Anterior cingulate cortex (tissue), 58 donors: ENCODE measurements around the gene DGCR8.

Experiments used
- DNase-seq, 58 donors: peaks; one replicate each; lab custom pipeline; 2025; lab: John Stamatoyannopoulos, UW

Gene DGCR8

DNA sequence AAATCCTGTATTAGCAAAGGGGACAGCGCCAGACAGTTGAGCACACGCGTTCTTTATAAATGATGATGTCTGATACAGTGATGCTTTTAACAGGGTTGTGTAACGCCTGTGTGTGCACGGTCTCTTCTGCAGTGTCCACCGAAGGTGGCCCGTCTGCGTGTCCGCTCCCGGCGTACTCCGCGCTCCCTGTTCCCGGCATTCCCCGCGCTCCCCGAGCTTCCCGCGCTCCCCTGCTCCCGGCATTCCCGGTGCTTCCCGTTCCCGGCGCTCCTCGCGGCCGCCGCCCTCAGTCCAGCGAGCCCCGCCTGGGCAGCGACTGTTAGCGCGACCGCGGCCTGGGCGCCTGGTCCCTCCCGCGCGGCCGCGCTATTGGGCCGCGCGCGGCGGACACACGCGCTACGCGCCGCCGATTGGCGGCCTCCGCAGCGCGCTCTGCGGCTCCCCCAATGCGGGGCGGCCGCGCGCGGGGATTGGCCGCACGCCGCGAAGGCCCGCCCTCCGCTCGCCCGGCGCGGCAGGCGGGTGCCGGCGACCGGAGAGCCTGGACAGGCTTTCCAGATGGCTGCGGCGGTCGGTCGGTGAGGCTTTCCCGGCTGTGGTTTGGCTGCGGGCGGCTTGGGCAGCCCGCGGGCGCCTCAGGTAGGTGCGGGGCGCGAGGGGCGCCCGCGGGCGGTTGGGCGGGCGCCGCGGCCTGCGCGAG, at the start of gene DGCR8:
Gene DGCR8 (plus strand): TSS at position 497 of the 700 bp plus-strand sequence. CDS start 5,723 bp downstream, outside the sequence.
- peak; percentile 39 to 96 (median 92) for DNase-seq

- no peak for DNase-seq
Measured at GRCh38 chr22:20031732-20032406, 48.2 kb upstream of the DGCR8 start.

DNA sequence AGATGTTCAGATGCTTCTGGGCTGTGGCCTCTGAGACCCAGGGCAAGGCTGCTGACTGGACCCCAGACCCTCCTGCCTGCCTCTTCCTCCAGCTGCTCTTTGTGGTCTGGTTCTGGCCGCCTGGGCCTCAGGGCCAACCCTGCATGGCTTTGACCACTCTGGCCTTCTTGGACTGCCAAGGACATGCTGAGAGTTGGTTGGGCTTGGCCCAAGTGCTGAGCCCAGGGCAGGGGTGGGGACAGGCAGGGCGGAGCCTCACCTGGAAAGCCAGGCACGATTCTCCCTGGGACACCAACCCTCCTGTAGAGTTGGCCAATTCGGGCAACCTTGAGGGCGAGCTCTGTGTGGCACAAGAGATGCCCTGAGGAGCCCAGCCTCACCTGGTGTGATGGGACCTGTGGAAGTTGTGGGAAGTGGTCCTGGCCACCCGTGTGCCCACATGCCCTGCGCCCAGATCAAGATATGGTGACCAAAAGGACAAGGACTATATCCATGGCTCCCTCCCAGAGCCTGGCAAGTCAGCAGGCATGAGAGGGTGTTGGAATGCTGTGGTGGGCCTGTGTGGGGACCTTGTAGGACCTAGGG, 47.5 kb upstream of the DGCR8 start:
- no peak for DNase-seq

DNA sequence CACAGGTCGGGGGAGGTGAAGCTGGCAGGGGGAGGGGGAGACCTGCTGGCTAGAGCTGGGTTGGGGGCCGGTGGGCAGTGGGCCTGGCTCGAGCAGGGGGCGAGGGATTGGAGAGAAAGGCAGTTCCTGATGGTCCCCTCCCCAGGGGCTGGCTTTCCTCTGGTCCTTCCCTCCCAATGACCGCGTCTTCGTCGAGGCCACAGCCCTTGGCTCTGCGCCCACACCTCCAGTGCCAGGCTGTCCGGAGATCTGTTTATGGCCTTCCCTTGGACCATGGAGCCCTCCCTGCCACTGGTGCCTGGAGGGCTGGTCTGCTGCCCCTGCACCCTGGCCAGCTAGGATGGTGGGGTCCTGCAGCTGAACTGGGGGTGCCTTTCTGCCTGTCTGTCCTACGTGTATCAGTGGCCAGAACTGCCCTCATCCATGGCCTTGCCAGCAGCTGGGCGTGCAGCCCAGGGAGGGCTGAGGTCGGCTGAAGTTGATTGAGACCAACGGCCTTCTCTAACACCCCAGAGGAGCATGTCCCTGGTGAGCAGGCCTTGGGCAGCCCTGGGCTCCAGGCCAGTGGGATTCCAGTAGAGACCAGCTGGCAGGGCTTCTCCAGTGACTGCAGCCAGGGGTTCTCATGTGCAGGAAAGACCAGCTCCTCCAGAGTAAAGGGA, 46.9 kb upstream of the DGCR8 start:
- peak in 46 of 58 donors; percentile 13 to 76 (median 50) for DNase-seq

GRCh38 chr22:20034143-20034542, 45.9 kb upstream of the DGCR8 start:
- no peak for DNase-seq

GRCh38 chr22:20035375-20036083, 44.5 kb upstream of the DGCR8 start:
- no peak for DNase-seq

GRCh38 chr22:20036084-20036482, 44.0 kb upstream of the DGCR8 start:
- DNase-seq: no peak

DNA sequence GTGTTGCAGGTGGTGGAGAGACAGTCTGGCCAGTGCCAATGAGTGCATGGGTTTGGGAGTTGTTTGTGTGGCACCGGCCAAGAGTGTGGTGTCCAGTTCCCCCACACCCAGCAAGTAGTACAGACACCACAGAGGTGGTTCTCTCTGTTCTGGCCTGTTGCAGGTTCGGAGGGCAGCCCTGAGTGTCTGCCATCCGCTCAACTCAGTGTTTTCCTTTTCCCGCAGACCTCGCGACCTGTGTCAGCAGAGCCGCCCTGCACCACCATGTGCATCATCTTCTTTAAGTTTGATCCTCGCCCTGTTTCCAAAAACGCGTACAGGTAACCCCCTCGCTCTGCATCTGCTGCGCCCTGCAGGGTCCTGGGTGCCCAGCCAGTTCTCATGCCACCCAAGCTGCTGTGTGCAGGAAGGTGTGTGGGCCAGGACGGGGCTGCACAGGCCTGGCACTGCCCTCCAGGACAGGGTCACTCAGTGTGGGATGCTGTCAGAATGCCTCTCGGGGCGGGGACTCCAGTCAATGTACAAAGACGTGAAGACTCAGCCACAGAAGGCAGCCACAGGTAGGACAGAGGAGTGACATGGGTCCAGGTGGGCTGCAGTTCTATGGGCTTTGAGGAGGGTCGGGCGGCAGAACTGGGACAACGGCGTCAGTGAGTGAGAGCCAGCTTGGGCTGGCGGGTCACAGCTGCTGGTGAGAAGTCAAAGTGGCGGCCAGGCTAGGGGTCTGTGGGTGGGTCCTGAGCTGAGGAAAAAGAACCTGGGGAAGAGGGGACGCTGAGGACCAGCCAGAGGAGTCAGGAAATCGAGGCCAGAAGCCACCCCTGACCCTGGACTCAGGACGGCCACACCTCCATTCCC, 43.3 kb upstream of the DGCR8 start:
- DNase-seq: no peak

DNA sequence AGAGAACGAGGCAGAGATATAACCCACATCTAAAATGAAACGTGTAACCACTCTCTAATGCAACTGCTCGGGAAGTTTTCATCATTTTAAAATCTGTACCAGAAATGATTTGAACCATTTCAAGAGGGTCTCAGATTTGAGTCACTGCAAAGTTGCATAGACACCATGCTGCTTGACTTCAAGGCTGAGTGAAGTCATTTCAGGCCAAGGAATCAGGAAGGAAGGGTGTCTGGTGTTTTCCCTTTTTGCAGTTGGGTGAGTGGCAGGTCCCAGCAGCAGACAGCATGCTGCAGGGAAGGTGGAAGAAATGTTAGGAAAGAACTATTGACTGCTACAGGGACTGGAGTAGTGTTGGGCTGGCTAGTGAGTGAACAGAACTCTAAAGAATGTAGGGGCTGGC, 42.6 kb upstream of the DGCR8 start:
- no peak for DNase-seq

DNA sequence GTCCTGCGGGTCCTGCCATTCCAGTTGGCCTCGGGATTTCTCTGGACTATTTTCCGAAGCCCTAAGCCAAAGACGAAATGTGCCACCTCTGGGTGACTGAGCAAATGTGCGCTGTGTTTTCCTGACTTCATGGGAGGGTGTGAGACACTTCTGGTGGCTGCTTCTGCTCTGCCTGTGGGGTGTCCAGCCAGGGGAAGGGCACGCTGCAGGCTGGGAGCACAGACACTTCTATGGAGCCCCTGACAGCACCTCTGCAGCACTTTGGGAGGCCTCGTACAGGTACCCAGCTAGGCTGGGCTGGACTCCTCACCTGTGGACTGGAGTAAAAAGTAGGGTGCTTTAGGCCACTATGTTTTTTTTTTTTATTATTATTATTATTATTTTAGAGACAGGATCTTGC, 41.5 kb upstream of the DGCR8 start:
- no peak for DNase-seq

- no peak for DNase-seq
Measured at GRCh38 chr22:20039683-20040325, 40.2 kb upstream of the DGCR8 start.

DNA sequence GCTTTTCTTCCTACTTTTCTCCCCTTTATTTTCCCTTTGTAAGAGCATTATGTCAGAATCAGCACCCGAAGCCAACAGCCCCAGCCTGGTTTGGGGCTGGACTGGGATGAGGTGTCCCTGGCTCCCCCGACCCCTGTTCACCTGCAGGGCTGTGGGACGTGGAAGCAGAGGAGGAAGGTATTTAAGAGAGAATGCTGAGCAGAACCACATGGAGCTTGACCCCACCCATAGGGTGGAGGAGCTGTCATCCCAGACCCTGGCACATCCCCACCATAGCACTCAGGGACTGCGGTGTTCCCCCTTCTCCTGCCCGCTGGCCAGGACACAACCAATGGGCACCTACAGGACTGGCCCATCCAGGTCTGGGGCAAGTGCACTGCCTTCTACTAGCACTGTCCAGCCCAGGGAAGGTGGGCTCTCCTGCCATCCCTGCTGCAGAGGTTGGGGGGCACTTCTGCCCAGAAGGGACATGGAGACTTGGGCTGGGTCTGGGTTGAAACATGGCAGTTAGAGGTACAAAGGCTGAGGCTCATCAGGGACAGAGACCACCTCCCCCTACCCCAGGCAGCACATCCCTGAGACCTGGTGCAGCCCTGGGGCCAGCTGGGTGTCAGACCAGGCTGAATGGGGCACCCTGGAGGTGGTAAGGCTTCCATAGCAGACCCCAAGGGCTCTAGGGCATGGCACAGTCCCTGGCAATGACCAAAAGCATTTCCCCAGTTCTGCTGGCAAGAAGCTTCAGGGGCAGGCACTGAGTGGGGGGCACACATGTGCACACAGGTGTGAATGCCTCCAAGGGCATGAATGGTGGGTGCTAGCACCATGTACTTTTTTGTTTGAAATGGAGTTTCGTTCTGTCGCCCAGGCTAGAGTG, 39.5 kb upstream of the DGCR8 start:
- DNase-seq: no peak

DNA sequence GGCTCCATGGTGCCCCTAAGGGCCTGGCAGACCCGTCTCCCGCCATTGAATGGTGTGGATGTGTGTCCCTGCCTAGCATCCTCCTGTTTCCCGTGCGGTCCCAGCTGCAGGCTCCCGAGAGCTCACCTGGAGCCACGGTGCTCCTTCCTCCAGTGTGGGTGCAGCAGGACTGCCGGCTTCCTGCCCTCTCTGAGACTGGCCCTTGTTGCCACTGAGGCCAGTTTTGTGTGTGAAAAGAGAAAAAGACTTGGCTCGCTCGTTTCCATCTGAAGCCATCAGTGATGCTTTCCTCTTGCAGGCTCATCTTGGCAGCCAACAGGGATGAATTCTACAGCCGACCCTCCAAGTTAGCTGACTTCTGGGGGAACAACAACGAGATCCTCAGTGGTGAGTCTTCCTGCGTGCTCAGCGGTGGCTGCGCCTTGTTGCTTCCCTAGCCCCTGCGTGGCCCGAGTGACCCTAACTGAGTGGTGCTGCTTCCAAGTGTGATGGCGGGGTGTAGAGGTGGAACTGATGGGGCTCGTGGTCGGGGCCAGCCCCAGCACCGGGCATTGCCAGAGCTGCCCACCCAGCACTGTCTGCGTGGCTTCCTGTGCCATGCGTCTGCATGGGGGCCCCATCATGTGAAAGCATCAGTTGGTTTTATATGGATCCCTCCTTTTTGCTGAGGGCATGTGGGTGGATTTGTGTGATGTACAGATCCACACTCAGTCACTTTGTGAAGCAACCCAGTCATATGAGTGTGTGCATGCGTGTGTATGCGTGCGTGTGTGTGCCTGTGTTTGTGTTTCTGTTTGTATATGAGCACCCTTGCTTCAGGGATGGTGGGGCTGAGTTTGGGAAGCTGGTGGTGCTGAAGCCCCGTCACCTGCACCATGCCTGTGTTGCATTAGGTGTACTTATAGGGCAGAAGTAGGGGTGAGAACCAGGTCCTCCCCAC, 36.7 kb upstream of the DGCR8 start:
- no peak for DNase-seq

- DNase-seq: no peak
Measured at GRCh38 chr22:20043997-20044342, 36.1 kb upstream of the DGCR8 start.

DNA sequence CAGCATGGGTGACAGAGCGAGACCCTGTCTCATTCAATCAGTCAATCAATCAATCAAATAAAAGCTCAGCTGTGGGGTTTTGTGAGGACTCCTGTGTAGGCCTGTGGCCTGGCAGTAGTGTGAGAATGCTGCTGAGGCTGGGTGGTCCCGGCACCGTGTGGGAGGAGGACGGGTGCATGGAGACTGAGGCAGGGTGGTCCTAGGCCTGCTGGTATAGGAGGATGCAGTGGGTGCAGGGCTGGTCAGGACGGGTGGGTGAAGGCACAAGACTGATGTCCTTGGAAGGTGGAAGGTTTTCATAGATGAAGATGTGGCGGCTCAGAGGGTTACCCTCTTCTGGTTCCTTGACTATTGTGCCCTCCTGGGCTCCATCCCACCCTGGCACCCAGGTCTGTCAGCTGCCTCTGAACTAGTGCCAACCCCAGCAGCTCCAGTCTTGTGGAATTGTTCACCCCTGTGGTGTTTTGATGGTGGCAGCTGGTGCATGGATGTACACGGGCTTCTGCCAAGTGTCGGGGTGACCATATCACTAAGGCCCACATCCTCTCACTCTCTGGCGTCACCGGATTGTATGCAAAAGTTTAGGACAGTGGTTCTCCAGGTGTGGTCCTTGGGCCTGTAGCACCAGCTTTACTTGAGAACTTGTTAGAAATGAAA, 35.4 kb upstream of the DGCR8 start:
- no peak for DNase-seq

DNA sequence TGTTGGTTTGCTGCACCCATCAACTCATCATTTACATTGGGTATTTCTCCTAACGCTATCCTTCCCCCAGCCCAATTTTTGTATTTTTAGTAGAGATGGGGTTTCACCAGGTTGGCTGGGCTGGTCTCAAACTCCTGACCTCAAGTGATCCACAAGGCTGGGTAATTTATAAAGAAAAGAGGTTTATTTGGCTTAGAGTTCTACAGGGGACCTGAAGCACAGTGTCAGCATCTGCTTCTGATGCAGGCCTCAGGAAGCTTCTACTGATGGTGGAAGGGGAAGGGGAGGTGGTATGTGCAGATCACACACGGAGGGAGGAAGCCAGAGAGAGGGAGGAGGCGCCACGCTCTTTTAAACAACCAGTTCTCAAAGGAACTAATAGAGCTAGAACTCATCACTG, 33.3 kb upstream of the DGCR8 start:
- DNase-seq: no peak

DNA sequence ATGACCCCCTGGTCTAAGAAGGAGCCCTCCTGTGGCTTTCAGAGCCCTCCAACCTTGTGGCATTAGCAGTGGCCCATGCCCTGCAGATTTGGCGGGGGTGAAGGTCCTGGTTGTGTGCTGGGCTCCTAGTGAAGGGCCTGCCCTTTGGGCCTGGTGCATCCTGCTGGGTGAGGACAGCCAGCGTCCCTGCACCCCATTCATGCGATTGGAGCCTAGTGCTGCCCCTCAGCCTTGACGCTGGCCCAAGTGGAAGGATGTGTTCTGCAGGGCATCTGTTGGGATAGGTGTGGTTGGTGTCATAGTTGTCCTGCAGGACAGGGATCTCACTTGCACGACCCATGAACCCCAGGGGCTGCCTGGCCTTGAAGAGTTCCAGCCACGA, 28.1 kb upstream of the DGCR8 start:
- DNase-seq: no peak
